HG03558 (cell line): Measurements from ENCODE around the gene NNMT.

Source experiments
- ATAC-seq: cut with Tn5 transposase; IDR thresholded peaks from one replicate; pipeline ENCODE4 v1.9.1; 2021; ENCODE audit warnings: moderate number of reproducible peaks; ENCODE audit not compliant: unreplicated experiment; ENCODE audit errors: extremely low read depth

Gene NNMT

GRCh38 chr11:114282488-114282887, 13.7 kb upstream of the NNMT start:
- no peak for ATAC-seq

- ATAC-seq, result no peak
These were observed 12.8 kb upstream of the NNMT start for GRCh38 chr11:114283422-114283821.

GRCh38 chr11:114284021-114284420, 12.2 kb upstream of the NNMT start:
- ATAC-seq, result no peak

GRCh38 chr11:114284914-114285313, 11.3 kb upstream of the NNMT start:
- no peak for ATAC-seq

- no peak for ATAC-seq
These were observed 10.6 kb upstream of the NNMT start for GRCh38 chr11:114285599-114285998.

- ATAC-seq, result no peak
These were observed 10.0 kb upstream of the NNMT start for GRCh38 chr11:114286229-114286628.

- ATAC-seq, result no peak
These were observed 9.0 kb upstream of the NNMT start for GRCh38 chr11:114287154-114287553.

GRCh38 chr11:114288136-114288535, 8.1 kb upstream of the NNMT start:
- ATAC-seq, result no peak

- no peak for ATAC-seq
These were observed 6.4 kb upstream of the NNMT start for GRCh38 chr11:114289779-114290178.

- ATAC-seq, result no peak
These were observed 5.5 kb upstream of the NNMT start for GRCh38 chr11:114290503-114291235.

- no peak for ATAC-seq
These were observed 4.8 kb upstream of the NNMT start for GRCh38 chr11:114291381-114291780.

GRCh38 chr11:114291842-114292680, 4.1 kb upstream of the NNMT start:
- no peak for ATAC-seq

GRCh38 chr11:114293201-114293711, 2.9 kb upstream of the NNMT start:
- ATAC-seq, result no peak

GRCh38 chr11:114296605-114297372, 590 bp downstream of the NNMT start:
- no peak for ATAC-seq

GRCh38 chr11:114297806-114298709, 1.9 kb downstream of the NNMT start:
- no peak for ATAC-seq

- ATAC-seq, result no peak
These were observed 2.5 kb downstream of the NNMT start for GRCh38 chr11:114298710-114299109.

GRCh38 chr11:114301088-114301487, 4.9 kb downstream of the NNMT start:
- no peak for ATAC-seq

- ATAC-seq, result no peak
These were observed 5.7 kb downstream of the NNMT start for GRCh38 chr11:114301927-114302326.

GRCh38 chr11:114302663-114303062, 6.5 kb downstream of the NNMT start:
- no peak for ATAC-seq

- no peak for ATAC-seq
These were observed 7.9 kb downstream of the NNMT start for GRCh38 chr11:114304065-114304464.
